ENCODE data around the gene MAP2K5. TPM values are rescaled to one million over a fixed set of nuclear protein-coding genes. Genes with fewer than 3 reads are reported as not detected.

The MAP2K5 gene
- total RNA-seq, 1 donor, result 8.9 TPM

GRCh38 chr15:67805666-67806516 lies 263.4 kb downstream of the MAP2K5 start:
- TF ChIP-seq CTCF (IDR thresholded peaks at IDR 0.05; ENCODE audit: insufficient read depth, low read length), result no peak
- DNase-seq (ENCODE audit: low read depth), result no peak
- H3K4me3 ChIP-seq (ENCODE audit: low read depth, low read length), result no peak overlapping the region

- TF ChIP-seq CTCF (IDR thresholded peaks at IDR 0.05; ENCODE audit: insufficient read depth, low read length), result no peak
Observed at GRCh38 chr15:67806536-67806935, 264.0 kb downstream of the MAP2K5 start.

GRCh38 chr15:67807141-67807540 lies 264.6 kb downstream of the MAP2K5 start:
- no peak for DNase-seq (ENCODE audit: low read depth)
- H3K4me3 ChIP-seq (ENCODE audit: low read depth, low read length), result no peak overlapping the region
- no peak for TF ChIP-seq CTCF (IDR thresholded peaks at IDR 0.05; ENCODE audit: insufficient read depth, low read length)

More at GRCh38 chr15:67806536-67806935, 264.0 kb downstream of the MAP2K5 start:
- no peak overlapping the region for H3K4me3 ChIP-seq (ENCODE audit: low read depth, low read length)
- DNase-seq (ENCODE audit: low read depth), result no peak

GRCh38 chr15:67807836-67808235 lies 265.3 kb downstream of the MAP2K5 start:
- no peak overlapping the region for H3K4me3 ChIP-seq (ENCODE audit: low read depth, low read length)
- DNase-seq (ENCODE audit: low read depth), result no peak
- TF ChIP-seq CTCF (IDR thresholded peaks at IDR 0.05; ENCODE audit: insufficient read depth, low read length), result no peak

- DNase-seq (ENCODE audit: low read depth), result no peak
- no peak for TF ChIP-seq CTCF (IDR thresholded peaks at IDR 0.05; ENCODE audit: insufficient read depth, low read length)
- H3K4me3 ChIP-seq (ENCODE audit: low read depth, low read length), result no peak overlapping the region
Observed at GRCh38 chr15:67808821-67809220, 266.3 kb downstream of the MAP2K5 start.

- DNase-seq (ENCODE audit: low read depth), result no peak
- no peak for TF ChIP-seq CTCF (IDR thresholded peaks at IDR 0.05; ENCODE audit: insufficient read depth, low read length)
- H3K4me3 ChIP-seq (ENCODE audit: low read depth, low read length), result no peak overlapping the region
Observed at GRCh38 chr15:67809441-67809840, 266.9 kb downstream of the MAP2K5 start.

Data from fibroblast of the aortic adventitia (primary cell).